PFSK-1 (cell line): ENCODE results near the gene HIF1AN.

Experiments
- FOXP2 ChIP-seq: optimal IDR thresholded peaks from 2 replicates; pipeline ENCODE3; 2011; ENCODE audit warnings: borderline replicate concordance, control low read depth, inconsistent platforms; ENCODE audit not compliant: insufficient read depth; ENCODE audit errors: extremely low read length, extremely low read depth
- POLR2AphosphoS5 ChIP-seq: IDR thresholded peaks from 2 replicates; pipeline ENCODE4 v1.6.1; 2012; ENCODE audit warnings: low read depth, mild to moderate bottlenecking, control low read depth, low read length, moderate library complexity
- REST ChIP-seq, 2 experiments: IDR thresholded peaks; 2 replicates each; pipeline versions ENCODE4 v1.6.1 to v1.8.0; 2011 to 2012; ENCODE audit warnings: low read depth in 2 of 2, low read length in 2 of 2, control low read depth in 1 of 2, inconsistent platforms in 1 of 2, mild to moderate bottlenecking in 1 of 2, moderate library complexity in 1 of 2; ENCODE audit not compliant: insufficient read depth in 1 of 2
- SIN3A ChIP-seq: IDR thresholded peaks from 2 replicates; pipeline ENCODE4 v1.6.1; 2012; ENCODE audit warnings: mild to moderate bottlenecking, low read length, moderate library complexity, borderline replicate concordance; ENCODE audit not compliant: insufficient read depth
- TAF1 ChIP-seq: IDR thresholded peaks from 2 replicates; pipeline ENCODE4 v1.6.1; 2012; ENCODE audit warnings: low read length, control low read depth, borderline replicate concordance; ENCODE audit not compliant: insufficient read depth

GRCh38 chr10:100598166-100598565 lies 62.4 kb downstream of the HIF1AN start:
- TF ChIP-seq REST (IDR thresholded peaks at IDR 0.05; ENCODE audit: insufficient read depth in 1 of 2, low read depth in 2 of 2, low read length in 2 of 2): no peak
- TF ChIP-seq SIN3A: no peak
- TF ChIP-seq POLR2AphosphoS5: no peak
- no peak for TF ChIP-seq TAF1
- TF ChIP-seq FOXP2: no peak
